GM19043 (cell line): ENCODE results near the gene TSPAN8.
"Not testable (repeated sequence)": the region's sequence is repeated elsewhere in the genome, so short reads cannot be mapped to it uniquely, and the experiment has no call there.

ENCODE experiments used
- ATAC-seq: cut with Tn5 transposase; IDR thresholded peaks from one replicate; pipeline ENCODE4 v1.9.1; 2021; ENCODE audit warnings: low read depth; ENCODE audit not compliant: unreplicated experiment

TSPAN8 gene

DNA sequence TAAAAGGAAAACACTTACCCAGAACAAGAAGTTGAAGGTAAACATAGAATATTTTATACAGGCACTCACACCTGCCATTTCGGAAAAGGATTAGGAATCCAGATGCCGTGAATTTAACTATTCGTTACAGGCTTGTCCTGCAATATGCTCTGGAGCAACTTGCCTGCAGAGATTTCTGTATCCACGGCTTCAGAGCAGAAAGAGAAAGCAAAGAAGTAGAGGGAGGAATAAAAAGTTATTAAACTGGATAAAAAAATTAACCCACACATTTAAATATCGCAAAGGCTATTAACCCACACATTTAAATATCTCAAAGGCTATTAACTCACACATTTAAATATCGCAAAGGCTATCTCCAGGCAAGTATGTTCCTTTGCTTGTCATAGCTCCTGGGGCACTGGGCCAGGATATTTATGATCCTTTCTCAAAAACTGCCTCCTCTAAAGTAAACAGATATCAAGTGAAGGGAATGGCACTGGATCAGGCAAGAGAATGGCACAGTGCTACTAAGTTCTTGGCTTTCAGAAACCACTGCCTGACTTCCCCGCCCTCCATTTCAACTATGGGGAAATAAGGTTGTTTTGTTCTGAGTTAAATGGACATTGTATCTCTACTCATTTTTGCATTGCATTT is at the start of gene TSPAN8:
Gene TSPAN8, minus strand, starts transcription at position 399 of the 633 bp plus-strand sequence. Its CDS starts 321 bp downstream, at position 78.
- no peak for ATAC-seq

DNA sequence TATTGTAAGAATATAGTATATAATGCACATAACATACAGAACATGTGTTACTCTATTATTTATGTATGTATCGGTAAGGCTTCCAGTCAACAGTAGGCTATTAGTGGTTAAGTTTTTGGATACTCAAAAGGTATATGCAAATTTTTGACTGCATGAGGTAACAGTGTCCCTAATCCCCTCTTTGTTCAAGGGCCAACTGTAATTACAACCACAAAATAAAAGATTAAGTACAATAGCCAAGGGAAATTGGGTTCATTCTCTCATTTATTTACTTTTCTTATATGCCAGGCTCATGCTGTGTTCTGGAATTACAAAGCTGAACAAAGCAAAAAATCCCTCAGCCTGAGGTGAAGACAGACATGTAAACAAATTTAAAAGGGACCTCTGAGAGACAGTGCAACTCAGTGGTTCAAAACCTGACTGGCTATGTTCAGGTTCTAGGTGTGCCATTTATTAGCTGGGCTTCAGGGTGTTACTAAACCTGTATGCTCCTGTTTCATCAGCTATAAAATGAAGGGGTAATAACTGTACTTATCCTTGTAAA is 43.4 kb upstream of the TSPAN8 start:
- no peak for ATAC-seq

DNA sequence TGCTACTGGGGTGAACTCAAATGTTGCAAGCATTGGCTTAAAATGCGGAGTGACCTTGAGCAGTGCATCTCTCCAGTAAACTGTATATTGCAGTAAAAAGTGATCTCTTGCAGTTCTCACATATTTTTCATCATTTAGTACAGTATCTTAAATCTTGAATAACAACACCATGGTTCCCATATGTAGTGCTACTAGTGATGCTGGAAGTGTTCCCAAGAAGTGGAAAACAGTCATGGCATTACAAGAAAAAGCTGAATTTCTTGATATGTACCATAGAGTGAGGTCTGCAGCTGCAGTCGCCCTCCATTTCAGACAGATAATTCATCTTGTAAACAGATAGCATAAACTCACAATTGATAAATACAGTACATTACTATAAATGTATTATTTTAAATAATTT is 42.9 kb upstream of the TSPAN8 start:
- no peak for ATAC-seq

DNA sequence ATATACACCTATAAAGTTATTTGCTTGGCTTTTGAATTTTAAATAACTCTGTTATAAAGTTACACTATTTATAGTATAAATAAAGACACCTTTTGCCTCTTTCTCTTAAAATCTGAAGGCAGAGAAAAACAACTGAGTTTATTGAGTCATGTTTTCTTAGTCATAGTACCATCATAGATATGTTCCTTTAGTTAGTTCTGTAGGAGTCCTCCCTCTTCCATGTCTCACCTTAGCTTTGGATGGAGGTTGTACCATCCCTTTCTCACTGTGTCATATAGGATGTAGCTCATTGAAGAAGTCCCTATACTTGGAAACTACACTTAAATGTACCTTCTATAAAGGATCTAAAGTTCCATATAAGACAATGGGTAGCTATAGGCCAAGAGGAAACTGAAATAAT is 39.7 kb upstream of the TSPAN8 start:
- no peak for ATAC-seq

DNA sequence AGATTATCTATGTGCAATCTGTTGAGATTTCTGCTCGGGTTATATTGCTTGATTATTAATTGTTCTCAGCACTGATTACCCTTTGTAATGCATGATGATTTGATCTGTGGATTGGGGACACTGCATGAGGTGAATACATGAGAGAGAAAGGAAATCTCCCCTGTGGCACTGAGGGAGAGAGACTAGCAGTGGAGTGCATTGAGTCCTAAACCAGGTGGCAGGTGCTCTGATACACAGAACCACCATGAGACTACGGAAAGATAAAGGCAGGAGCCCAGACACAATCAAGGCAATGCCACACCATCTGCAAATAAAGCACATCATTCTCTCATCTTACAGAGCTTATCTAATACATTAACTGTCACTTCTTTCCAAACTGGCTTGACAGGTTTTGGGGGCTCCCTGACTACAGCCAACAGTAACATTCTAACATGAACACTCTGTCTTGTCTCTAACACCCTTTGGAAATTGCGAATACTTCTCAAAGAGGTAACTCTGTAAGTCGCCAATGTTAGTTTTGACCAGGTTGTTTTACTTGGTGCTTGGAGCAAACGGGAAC is 37.6 kb upstream of the TSPAN8 start:
- no peak for ATAC-seq

DNA sequence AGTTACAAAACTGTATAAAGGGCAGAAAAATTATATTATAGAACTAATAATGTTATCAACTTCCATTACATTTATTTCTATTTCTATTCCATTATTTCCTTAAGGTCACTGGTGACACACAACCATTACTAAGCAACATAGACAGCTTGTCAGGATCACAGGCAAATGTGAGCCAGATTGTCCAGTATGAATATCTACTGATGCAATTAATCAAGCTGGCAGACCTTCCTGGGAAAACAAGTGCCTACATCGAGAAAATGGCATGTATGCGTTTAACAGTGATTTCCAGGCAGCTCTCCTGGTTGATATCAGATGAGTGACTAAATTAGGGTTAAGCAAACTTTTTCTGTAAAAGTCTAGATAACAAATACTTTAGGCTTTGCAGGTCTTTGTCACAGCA is 36.9 kb upstream of the TSPAN8 start:
- no peak for ATAC-seq

DNA sequence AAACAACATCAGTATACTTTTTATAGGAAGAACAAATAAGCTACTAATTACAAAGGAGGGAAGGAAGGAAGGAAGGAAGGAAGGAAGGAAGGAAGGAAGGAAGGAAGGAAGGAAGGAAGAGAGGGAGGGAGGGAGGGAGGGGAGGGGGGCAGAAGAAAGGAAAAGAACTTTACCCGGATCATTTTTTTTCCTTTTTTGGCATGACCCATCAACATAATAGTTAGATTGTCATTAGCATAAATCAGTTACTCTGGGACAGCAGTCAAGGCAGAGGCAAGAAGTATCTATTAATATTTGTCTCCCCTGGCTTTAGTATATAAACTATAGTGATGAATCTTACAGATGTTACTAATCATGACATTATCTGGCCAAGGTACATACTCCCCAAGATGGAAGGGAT is 35.2 kb upstream of the TSPAN8 start:
- no peak for ATAC-seq

DNA sequence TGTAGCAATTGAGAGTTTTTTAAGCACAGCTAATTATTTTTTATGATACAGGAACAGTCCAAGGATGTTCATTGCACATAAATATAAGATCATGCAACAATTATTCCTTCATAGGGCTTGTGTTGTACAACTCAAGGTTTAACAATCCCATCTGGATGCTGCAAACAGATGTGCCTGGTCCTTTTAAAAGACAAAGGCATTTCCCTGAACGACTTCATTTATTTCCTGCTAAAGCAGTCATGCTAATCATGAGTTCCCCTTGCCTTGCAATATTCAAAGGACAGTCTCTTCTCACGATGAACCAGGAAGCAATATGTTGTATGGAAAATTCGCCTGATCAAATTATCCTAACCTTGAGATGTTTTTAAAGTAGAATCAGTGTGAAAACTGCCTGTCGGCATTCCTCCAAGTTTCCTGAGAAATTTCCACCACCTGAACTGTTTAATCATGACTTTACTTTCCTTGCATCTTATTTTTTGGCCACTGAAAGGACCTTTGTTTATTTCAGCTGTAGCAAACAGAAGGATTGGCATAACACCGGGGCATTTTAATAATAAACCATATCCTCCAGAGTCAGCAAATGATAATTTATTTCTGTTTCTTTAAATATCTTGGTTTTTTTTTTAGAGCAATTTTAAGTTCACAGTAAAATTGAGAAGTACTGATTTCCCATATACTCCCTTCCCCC is 33.9 kb upstream of the TSPAN8 start:
- no peak for ATAC-seq

DNA sequence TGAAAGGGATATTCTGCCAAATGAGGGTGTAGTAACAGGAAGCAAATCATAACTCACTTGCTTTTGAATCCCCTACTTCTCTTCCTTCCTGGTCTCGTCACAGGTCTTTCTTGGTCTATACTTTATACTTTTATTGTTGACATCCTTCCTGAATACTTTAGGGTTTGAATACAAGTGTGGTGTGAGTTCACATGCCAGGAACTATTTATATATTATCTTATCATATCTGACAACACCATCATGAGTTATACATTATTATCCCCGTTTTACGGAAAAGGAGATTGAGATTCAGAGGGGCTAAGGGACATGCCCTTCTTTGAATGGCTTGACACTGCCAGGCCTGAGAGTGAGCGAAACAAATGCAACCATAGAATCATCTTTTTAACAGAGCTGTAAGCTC is 33.0 kb upstream of the TSPAN8 start:
- no peak for ATAC-seq

DNA sequence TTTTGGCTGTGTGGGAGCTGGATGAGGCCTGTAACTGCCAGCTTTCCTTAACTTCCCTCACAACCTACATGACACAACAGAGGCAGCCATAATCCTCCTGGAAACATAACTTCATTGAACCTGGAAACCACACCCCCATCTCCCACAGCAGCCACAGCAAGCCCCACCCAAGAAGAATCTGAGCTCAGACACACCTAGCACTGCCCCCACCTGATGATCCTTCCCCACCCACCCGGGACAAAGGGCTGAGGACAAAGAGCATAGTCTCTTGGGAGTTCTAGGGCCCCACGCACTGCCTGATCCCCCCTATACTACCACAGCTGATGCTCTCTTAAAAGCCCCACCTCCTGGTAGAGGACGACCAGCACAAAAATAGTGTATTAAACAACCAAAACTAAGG is 29.6 kb upstream of the TSPAN8 start:
- no peak for ATAC-seq

DNA sequence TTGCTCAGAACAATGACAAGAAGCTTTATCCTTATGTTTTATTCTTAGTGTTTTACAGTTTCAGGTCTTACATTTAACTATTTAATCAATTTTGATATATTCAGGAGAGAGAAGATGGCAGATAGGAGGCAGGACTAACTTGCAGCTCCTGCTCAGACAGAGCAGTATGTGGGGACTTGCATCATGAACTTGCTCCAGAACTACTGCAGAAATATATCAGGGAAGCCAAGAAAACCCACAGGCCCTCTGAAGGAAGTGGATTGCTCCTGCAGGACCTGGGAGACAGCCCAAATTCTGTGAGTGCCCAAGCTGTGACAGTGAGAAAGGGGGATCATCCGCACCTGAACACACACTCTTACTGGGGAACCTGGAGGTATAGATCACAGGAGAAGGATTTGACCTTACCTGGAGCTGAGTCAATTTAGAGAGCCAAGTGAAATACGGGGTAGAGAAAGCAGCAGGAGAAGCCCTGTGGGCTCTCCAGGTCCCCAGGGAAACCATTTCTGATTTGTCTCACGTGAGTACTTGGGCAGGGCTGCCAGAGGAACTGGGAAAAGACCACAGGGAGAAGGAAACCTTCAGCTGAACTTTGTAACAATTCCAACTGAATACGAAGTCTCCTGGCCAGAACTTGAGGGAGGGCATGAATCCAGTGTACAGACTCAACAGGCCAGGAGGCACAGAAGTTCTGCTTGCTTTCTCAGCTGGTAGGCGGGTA is 28.9 kb upstream of the TSPAN8 start:
- no peak for ATAC-seq

DNA sequence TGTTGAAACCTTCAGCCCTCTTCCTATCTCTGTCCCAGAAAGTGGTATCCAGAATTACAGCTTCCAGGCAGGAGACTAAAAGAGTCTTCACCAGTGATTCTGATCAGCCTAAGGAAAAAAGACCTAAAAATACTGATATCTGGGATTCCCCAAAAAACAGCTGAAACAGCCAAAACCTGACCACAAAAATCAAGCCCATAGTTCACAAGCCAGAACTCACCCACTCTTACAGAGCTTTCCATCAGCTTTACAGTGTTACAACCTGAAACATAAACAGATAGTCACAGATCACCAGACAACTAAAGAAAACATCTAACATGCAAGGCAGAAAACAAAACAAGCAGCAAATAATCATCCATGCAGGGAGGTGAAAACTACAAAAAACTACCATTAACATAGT is 26.0 kb upstream of the TSPAN8 start:
- no peak for ATAC-seq

DNA sequence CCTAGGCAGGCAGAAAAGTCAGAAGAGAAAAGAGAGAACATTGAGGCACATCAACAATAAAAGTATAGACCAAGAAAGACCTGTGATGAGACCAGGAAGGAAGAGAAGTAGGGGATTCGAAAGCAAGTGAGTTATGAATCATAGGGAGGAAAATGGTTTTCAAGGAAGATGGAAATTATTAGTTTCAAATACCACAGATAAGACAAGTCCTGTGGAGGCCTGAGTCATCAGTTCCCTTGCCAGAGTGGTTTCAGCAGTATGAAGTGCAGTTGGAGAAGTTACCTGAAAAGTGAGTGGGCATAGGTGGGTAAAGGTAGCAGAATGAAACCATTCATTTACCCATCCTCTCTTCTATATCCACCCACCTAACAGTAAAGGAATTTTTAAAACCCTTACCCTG is 25.2 kb upstream of the TSPAN8 start:
- ATAC-seq, result no peak

DNA sequence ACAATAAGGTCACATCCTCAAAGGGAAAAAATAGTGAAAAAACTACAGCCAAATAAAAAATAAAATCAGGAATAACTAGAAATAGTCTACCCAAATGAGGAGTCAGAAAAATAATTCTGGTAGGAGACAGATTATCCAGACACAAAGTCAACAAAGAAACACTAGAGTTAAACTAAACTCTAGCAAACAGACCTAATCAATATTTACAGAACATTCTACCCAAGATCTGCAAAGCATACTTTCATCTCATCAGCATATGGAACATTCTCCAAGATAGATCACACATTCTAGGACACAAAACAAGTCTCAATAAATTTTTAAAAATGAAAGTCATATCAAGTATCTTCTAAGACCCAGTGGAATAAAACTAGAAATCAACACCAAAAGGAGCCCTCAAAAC is 20.4 kb upstream of the TSPAN8 start:
- ATAC-seq, result no peak

DNA sequence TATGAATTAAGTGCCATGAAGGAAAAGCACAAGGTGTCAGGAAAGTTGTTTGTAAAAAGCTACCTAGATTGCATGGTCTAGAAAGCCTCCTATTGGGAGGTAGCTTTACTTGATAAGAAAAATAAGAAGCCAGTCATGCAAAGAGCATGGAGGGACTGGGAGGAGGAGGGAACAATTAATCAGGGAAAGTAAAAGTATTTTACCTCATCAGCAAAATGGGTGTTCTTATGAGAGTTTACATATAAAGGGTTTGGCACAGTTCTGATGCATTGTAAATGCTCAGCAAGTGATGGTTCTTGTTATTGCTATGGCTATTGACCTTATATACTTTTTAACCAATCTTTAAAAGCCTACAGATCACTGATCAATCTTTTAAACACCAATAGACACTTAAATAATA is 17.0 kb upstream of the TSPAN8 start:
- no peak for ATAC-seq

DNA sequence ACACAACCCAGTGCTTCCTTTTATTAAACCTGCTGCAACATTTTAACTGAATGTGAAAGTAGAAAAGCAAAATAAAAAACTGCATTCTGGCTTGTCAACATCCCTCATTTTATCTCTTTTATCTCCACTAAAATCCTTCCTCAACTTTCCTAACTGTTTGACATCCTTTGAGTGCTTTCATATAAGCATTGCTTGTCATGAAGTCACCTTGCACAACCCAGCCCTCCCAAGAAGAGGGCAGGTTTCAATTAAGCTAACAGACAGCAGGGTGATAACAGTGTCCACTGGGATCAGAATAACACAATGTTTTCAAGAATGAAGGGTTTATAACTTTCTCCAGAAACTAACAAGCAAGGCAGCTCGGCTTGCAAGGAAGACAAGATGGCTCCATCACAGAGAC is 16.3 kb upstream of the TSPAN8 start:
- no peak for ATAC-seq

DNA sequence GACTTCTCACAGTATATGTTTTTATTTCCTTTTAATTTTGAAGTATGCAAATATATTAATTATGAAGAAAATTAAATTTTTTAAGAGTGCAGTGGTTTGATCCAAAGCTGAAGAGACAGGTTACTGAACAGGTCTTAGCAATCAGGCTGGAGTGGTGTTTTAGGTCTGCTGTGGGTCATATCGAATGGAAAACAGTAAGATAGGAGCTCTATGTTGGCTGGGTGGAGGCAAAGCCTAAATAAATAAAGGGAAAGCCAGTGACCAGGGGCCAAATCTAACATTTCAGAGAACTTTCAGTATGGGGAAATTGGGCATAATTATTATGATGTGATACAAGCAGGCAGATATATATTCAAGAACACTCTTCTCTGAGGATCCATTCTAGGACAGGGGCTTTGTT is 12.7 kb upstream of the TSPAN8 start:
- ATAC-seq, result no peak

DNA sequence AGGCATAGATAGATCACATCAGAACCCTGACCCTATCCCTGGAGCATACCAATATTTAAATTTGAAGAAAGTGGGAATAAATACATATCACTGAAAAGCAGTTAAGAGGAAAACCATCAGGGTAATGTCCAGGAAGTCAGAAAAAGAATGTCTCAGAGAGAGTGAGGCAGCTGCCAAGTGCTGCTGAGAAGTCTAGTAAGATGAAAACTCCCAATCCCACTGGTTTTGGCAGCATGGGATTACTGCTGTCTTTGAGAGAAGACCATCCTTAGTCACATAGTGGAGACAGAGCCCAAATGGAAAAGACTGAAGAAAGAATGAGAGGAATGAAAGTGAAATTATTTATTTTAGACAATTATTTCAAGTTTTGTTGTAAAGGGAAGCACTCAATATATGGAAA is 11.5 kb upstream of the TSPAN8 start:
- no peak for ATAC-seq

DNA sequence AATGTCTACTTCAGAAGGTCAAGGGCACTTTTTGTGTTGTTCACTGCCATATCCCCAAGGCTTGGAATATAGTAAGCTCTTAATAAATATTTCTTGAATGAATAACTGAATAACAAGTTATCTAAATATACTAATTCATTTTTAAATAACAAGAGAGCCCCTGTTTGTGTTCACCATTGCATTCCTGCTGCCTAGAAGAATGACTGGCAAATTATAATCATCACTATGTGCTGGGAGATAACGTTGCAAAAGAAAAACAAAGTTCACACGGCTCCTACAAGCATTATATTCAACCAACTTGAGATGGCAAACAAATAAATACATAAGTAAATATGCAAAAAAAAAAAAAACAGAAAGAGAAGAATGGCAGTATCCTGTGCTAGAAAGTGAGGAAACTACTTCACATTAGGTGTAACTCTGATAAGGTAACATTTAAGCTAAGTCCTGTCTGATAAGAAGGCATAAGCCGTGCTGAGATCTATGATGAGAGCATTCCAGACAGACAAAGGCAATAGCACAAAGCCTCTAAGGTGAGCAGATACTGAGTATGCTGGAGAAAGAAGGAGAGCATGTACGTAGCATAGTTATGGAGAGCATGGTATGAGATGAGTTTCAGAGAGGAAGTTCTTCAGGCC is 9.2 kb upstream of the TSPAN8 start:
- no peak for ATAC-seq

DNA sequence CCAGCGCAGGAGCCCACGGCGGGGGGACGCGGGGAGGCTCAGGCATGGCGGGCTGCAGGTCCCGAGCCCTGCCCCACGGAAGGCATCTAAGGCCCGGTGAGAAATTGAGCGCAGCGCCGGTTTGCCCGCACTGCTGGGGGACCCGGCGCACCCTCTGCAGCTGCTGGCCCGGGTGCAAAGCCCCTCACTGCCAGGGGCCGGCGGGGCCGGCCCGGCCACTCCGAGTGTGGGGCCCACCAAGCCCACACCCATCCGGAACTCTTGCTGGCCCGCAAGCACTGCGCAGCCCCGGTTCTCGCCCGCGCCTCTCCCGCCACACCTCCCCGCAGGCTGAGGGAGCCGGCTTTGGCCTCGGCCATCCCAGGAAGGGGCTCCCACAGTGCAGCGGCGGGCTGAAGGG is 8.5 kb upstream of the TSPAN8 start:
- no peak for ATAC-seq

DNA sequence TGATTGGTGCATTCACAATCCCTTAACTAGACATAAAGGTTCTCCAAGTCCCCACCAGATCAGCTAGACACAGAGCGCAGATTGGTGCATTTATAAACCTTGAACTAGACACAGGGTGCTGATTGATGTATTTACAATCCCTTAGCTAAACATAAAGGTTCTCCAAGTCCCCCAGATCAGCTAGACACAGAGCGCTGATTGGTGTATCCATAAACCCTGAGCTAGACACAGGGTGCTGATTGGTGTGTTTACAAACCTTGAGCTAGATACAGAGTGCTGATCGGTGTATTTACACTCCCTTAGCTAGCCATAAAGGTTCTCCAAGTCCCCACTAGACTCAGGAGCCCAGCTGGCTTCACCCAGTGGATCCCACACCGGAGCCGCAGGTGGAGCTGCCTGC is 8.0 kb upstream of the TSPAN8 start:
- not testable (repeated sequence) for ATAC-seq
